ENCODE results near the gene PRKCE.

- TF ChIP-seq CTCF (IDR thresholded peaks at IDR 0.05), result no peak
- TF ChIP-seq POLR2AphosphoS5 (IDR thresholded peaks at IDR 0.05; ENCODE audit: low read depth, low read length), result no peak
Observed at GRCh38 chr2:46087492-46087891, 436.0 kb downstream of the PRKCE start.
